Measurements from ENCODE around the gene FUNDC2.

Gene FUNDC2

DNA sequence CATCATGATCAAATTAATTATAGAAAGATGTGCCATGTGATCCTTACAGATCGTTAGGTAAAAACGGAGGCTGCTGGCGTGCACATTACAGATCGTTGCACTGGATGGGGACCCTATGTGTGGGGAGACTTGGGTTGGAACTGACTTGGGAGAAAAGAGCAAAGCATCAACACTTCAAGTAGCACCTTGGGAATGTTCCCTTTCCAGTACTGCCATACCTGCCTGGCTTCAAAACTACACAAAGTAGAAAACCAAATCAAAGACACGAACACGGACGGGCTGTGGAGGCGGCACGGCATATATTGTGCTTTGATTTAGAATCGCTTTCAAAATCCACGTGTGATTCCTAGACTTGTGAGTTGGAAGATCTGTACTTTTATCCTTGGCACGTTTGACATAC lies 43.4 kb downstream of the FUNDC2 start:
- Histone ChIP-seq H3K27ac (ENCODE audit: low read depth, low read length) (no peak overlapping the region), H3K9ac (ENCODE audit: low read length) (peak overlapping the region; percentile 81), H3K36me3 (ENCODE audit: control insufficient read depth, insufficient read depth, low read length) (peaks cover 10% of the 10 kb centered on the region), H3K4me3 (ENCODE audit: low read depth, low read length) (peak overlapping the region; percentile 80), H3K9me3 (ENCODE audit: control insufficient read depth, insufficient read depth, low read depth, low read length) (peaks cover 3% of the 10 kb centered on the region; the same call in 1 of the 2 replicates), H3K27me3 (ENCODE audit: control insufficient read depth, insufficient read depth, low read length) (no peaks in the 10 kb centered on the region), H3K4me1 (ENCODE audit: control insufficient read depth, insufficient read depth, low read length) (no peaks in the 10 kb centered on the region; the same call in 1 of the 2 replicates)

- peak overlapping the region; percentile 62; the same call in 1 of the 2 replicates for H3K27ac ChIP-seq (ENCODE audit: low read depth, low read length)
- H3K27me3 ChIP-seq (ENCODE audit: control insufficient read depth, insufficient read depth, low read length), result no peaks in the 10 kb centered on the region
- H3K9me3 ChIP-seq (ENCODE audit: control insufficient read depth, insufficient read depth, low read depth, low read length), result peaks cover 3% of the 10 kb centered on the region; the same call in 1 of the 2 replicates
- no peaks in the 10 kb centered on the region; the same call in 1 of the 2 replicates for H3K4me1 ChIP-seq (ENCODE audit: control insufficient read depth, insufficient read depth, low read length)
- peak overlapping the region; percentile 81 for H3K9ac ChIP-seq (ENCODE audit: low read length)
- peaks cover 15% of the 10 kb centered on the region for H3K36me3 ChIP-seq (ENCODE audit: control insufficient read depth, insufficient read depth, low read length)
- H3K4me3 ChIP-seq (ENCODE audit: low read depth, low read length), result peak overlapping the region; percentile 80
Observed at GRCh38 chrX:155070663-155070974, 44.0 kb downstream of the FUNDC2 start.

GRCh38 chrX:155070975-155071693 lies 44.5 kb downstream of the FUNDC2 start, which contains the start of the genes BRCC3, CMC4 and MTCP1:
Gene BRCC3, plus strand, starts transcription at chrX:155071508. Its CDS starts 20 bp downstream, at chrX:155071528.
Gene CMC4, minus strand, starts transcription at chrX:155071136. Its CDS starts 7,113 bp downstream, at chrX:155064023.
Gene MTCP1, minus strand, starts transcription at chrX:155071136. Its CDS starts 5,126 bp downstream, at chrX:155066010.
- Histone ChIP-seq H3K9me3 (ENCODE audit: control insufficient read depth, insufficient read depth, low read depth, low read length) (peaks cover 3% of the 10 kb centered on the region; the same call in 1 of the 2 replicates), H3K27ac (ENCODE audit: low read depth, low read length) (peak within 1 kb of the TSS; percentile 62; the same call in 1 of the 2 replicates), H3K36me3 (ENCODE audit: control insufficient read depth, insufficient read depth, low read length) (peaks cover 19% of the 10 kb centered on the region)

GRCh38 chrX:155071694-155072280 lies 45.1 kb downstream of the FUNDC2 start:
- Histone ChIP-seq H3K9me3 (ENCODE audit: control insufficient read depth, insufficient read depth, low read depth, low read length) (peaks cover 3% of the 10 kb centered on the region; the same call in 1 of the 2 replicates), H3K27ac (ENCODE audit: low read depth, low read length) (0 out of 2 replicates have a peak overlapping the region, but pooled peaks have one; percentile 15), H3K36me3 (ENCODE audit: control insufficient read depth, insufficient read depth, low read length) (peaks cover 24% of the 10 kb centered on the region), H3K9ac (ENCODE audit: low read length) (peak overlapping the region; percentile 91), H3K4me1 (ENCODE audit: control insufficient read depth, insufficient read depth, low read length) (no peaks in the 10 kb centered on the region; the same call in 1 of the 2 replicates), H3K4me3 (ENCODE audit: low read depth, low read length) (peak overlapping the region; percentile 89), H3K27me3 (ENCODE audit: control insufficient read depth, insufficient read depth, low read length) (no peaks in the 10 kb centered on the region)

More at GRCh38 chrX:155070975-155071693, 44.5 kb downstream of the FUNDC2 start, which contains the start of the genes BRCC3, CMC4 and MTCP1:
- Histone ChIP-seq H3K9ac (ENCODE audit: low read length) (peak within 1 kb of the TSS; percentile 91), H3K4me3 (ENCODE audit: low read depth, low read length) (peak within 1 kb of the TSS; percentile 89), H3K27me3 (ENCODE audit: control insufficient read depth, insufficient read depth, low read length) (no peaks in the 10 kb centered on the region), H3K4me1 (ENCODE audit: control insufficient read depth, insufficient read depth, low read length) (no peaks in the 10 kb centered on the region; the same call in 1 of the 2 replicates)

DNA sequence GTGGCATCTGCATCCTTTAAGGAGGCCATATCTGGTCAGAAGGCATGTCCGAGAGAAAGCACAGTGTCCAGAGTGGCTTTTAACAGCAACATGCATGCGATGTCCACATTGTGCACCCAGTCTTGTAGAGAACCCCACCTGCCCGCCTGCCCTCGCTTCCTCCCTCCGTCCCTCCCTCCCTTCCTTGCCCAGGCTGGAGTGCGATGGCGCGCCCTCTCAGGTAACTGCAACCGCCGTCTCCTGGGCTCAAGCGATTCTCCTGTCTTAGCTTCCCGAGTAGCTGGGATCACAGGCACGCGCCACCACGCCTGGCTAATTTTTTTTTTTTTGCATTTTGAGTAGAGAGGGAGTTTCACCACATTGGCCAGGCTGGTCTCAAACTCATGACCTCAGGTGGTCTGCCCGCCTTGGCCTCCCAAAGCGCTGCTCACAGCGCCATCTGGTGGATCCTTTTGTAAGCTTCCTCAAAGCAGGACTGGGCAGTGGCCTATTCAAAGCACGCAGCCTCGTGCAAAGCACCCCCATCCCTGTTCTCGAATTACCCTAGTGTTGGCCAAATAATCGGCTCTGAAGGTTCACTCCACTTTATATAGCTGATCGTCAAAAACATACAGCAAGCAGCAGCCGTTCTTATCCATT lies 59.7 kb downstream of the FUNDC2 start:
- peaks cover 3% of the 10 kb centered on the region; the same call in 1 of the 2 replicates for H3K9me3 ChIP-seq (ENCODE audit: control insufficient read depth, insufficient read depth, low read depth, low read length)
- H3K4me3 ChIP-seq (ENCODE audit: low read depth, low read length), result no peak overlapping the region
- no peak overlapping the region for H3K9ac ChIP-seq (ENCODE audit: low read length)
- H3K27ac ChIP-seq (ENCODE audit: low read depth, low read length), result no peak overlapping the region
- no peaks in the 10 kb centered on the region for H3K27me3 ChIP-seq (ENCODE audit: control insufficient read depth, insufficient read depth, low read length)
- peaks cover 30% of the 10 kb centered on the region for H3K36me3 ChIP-seq (ENCODE audit: control insufficient read depth, insufficient read depth, low read length)
- H3K4me1 ChIP-seq (ENCODE audit: control insufficient read depth, insufficient read depth, low read length), result no peaks in the 10 kb centered on the region

GRCh38 chrX:155086961-155087735 lies 60.5 kb downstream of the FUNDC2 start:
- Histone ChIP-seq H3K4me3 (ENCODE audit: low read depth, low read length) (no peak overlapping the region), H3K27ac (ENCODE audit: low read depth, low read length) (no peak overlapping the region), H3K9ac (ENCODE audit: low read length) (no peak overlapping the region), H3K4me1 (ENCODE audit: control insufficient read depth, insufficient read depth, low read length) (no peaks in the 10 kb centered on the region), H3K27me3 (ENCODE audit: control insufficient read depth, insufficient read depth, low read length) (no peaks in the 10 kb centered on the region), H3K9me3 (ENCODE audit: control insufficient read depth, insufficient read depth, low read depth, low read length) (peaks cover 3% of the 10 kb centered on the region; the same call in 1 of the 2 replicates), H3K36me3 (ENCODE audit: control insufficient read depth, insufficient read depth, low read length) (peaks cover 26% of the 10 kb centered on the region)

DNA sequence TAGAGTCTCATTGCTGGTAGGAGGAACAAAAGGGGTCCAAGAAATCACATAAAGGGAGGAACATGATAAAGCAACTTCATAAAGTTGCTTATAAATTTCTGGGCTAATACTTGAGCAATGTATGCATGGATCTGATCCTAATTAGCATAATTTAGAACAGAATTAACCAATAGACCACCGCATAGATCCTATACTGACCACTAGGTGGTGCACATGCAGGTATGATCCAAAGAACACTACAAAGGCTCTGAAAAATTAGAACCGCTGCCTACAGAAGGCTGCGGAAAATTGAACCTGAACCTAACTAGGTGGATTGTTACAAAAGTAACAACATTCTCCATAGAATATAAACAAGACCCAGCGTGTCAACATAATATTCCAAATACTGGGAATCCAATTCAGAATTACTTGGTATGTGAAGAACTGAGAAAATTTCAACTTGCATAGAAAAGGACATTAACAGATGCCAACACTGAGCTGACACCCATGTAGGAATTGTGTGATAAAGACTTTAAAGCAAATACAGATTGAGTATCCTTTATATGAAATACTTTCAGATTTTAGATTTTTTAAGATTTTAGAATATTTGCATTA lies 67.9 kb downstream of the FUNDC2 start:
- Histone ChIP-seq H3K36me3 (ENCODE audit: control insufficient read depth, insufficient read depth, low read length) (peaks cover 14% of the 10 kb centered on the region), H3K27me3 (ENCODE audit: control insufficient read depth, insufficient read depth, low read length) (no peaks in the 10 kb centered on the region), H3K27ac (ENCODE audit: low read depth, low read length) (no peak overlapping the region), H3K9ac (ENCODE audit: low read length) (no peak overlapping the region), H3K9me3 (ENCODE audit: control insufficient read depth, insufficient read depth, low read depth, low read length) (no peaks in the 10 kb centered on the region; the same call in 1 of the 2 replicates), H3K4me3 (ENCODE audit: low read depth, low read length) (no peak overlapping the region), H3K4me1 (ENCODE audit: control insufficient read depth, insufficient read depth, low read length) (no peaks in the 10 kb centered on the region)

- Histone ChIP-seq H3K4me3 (ENCODE audit: low read depth, low read length) (no peak overlapping the region), H3K27me3 (ENCODE audit: control insufficient read depth, insufficient read depth, low read length) (no peaks in the 10 kb centered on the region), H3K4me1 (ENCODE audit: control insufficient read depth, insufficient read depth, low read length) (no peaks in the 10 kb centered on the region), H3K9me3 (ENCODE audit: control insufficient read depth, insufficient read depth, low read depth, low read length) (peaks cover 7% of the 10 kb centered on the region; the same call in 1 of the 2 replicates), H3K9ac (ENCODE audit: low read length) (no peak overlapping the region), H3K27ac (ENCODE audit: low read depth, low read length) (no peak overlapping the region), H3K36me3 (ENCODE audit: control insufficient read depth, insufficient read depth, low read length) (no peaks in the 10 kb centered on the region; the same call in 1 of the 2 replicates)
Observed at GRCh38 chrX:155105919-155106318, 79.3 kb downstream of the FUNDC2 start.

GRCh38 chrX:155108427-155108826 lies 81.8 kb downstream of the FUNDC2 start:
- H3K27me3 ChIP-seq (ENCODE audit: control insufficient read depth, insufficient read depth, low read length), result no peaks in the 10 kb centered on the region
- H3K4me1 ChIP-seq (ENCODE audit: control insufficient read depth, insufficient read depth, low read length), result no peaks in the 10 kb centered on the region
- H3K9ac ChIP-seq (ENCODE audit: low read length), result no peak overlapping the region
- H3K9me3 ChIP-seq (ENCODE audit: control insufficient read depth, insufficient read depth, low read depth, low read length), result peaks cover 13% of the 10 kb centered on the region; the same call in 1 of the 2 replicates
- H3K36me3 ChIP-seq (ENCODE audit: control insufficient read depth, insufficient read depth, low read length), result no peaks in the 10 kb centered on the region; the same call in 1 of the 2 replicates
- no peak overlapping the region for H3K4me3 ChIP-seq (ENCODE audit: low read depth, low read length)
- H3K27ac ChIP-seq (ENCODE audit: low read depth, low read length), result no peak overlapping the region
